Measurements from ENCODE around the gene PSMB10.

PSMB10 gene

GRCh38 chr16:67901734-67902133 is 34.9 kb downstream of the PSMB10 start:
- in situ Hi-C loops (cut with HindIII; ENCODE audit: low sequenced_read_pairs) = no loop called here

GRCh38 chr16:67897231-67897630 is 39.4 kb downstream of the PSMB10 start:
- in situ Hi-C loops (cut with HindIII; ENCODE audit: low sequenced_read_pairs) = loop anchor here (25.0 kb wide), 1 partner anchor 165 kb away; no protein-coding TSS in a partner anchor

GRCh38 chr16:67893743-67894399 is 42.8 kb downstream of the PSMB10 start:
- in situ Hi-C loops (cut with HindIII; ENCODE audit: low sequenced_read_pairs) = loop anchor here (25.0 kb wide), 1 partner anchor 168 kb away; no protein-coding TSS in a partner anchor

- in situ Hi-C loops (cut with HindIII; ENCODE audit: low sequenced_read_pairs) = loop anchor here (25.0 kb wide), 1 partner anchor 169 kb away; no protein-coding TSS in a partner anchor
Observed at GRCh38 chr16:67892899-67893742, 43.5 kb downstream of the PSMB10 start, which contains the start of gene PSKH1. PSKH1 (plus strand) TSS chr16:67893254; CDS start chr16:67908750, 15,496 bp downstream.

GRCh38 chr16:67892375-67892774 is 44.3 kb downstream of the PSMB10 start:
- in situ Hi-C loops (cut with HindIII; ENCODE audit: low sequenced_read_pairs) = loop anchor here (25.0 kb wide), 1 partner anchor 170 kb away; no protein-coding TSS in a partner anchor

- in situ Hi-C loops (cut with HindIII; ENCODE audit: low sequenced_read_pairs) = loop anchor here (5.0 to 25.0 kb wide), 4 partner anchors 66 to 174 kb away; partner anchors contain the start of gene GFOD2
Observed at GRCh38 chr16:67888331-67888730, 48.3 kb downstream of the PSMB10 start.

GRCh38 chr16:67886387-67886786 is 50.3 kb downstream of the PSMB10 start:
- in situ Hi-C loops (cut with HindIII; ENCODE audit: low sequenced_read_pairs) = loop anchor here (5.0 to 25.0 kb wide), 4 partner anchors 64 to 176 kb away; partner anchors contain the start of gene GFOD2

GRCh38 chr16:67885976-67886375 is 50.7 kb downstream of the PSMB10 start:
- in situ Hi-C loops (cut with HindIII; ENCODE audit: low sequenced_read_pairs) = loop anchor here (5.0 to 25.0 kb wide), 4 partner anchors 64 to 176 kb away; partner anchors contain the start of gene GFOD2

- in situ Hi-C loops (cut with HindIII; ENCODE audit: low sequenced_read_pairs) = loop anchor here (5.0 to 25.0 kb wide), 4 partner anchors 63 to 177 kb away; partner anchors contain the start of gene GFOD2
Observed at GRCh38 chr16:67885545-67885944, 51.1 kb downstream of the PSMB10 start.

GRCh38 chr16:67884684-67885083 is 52.0 kb downstream of the PSMB10 start, which contains the start of gene NRN1L:
NRN1L (plus strand) TSS chr16:67884885; CDS start chr16:67884904, 19 bp downstream.
- in situ Hi-C loops (cut with HindIII; ENCODE audit: low sequenced_read_pairs) = loop anchor here (5.0 to 25.0 kb wide), 4 partner anchors 62 to 178 kb away; partner anchors contain the start of gene GFOD2
